ENCODE measurements around the gene TNNI3K. TPM values are rescaled to one million over a fixed set of nuclear protein-coding genes. Genes with fewer than 3 reads are reported as not detected.

TNNI3K gene
- total and polyA plus RNA-seq, 2 of the 8 experiments (the other 6 are each of a cell fraction or from before 2014, with no cell fraction given), result 0.41 to 0.48 TPM

DNA sequence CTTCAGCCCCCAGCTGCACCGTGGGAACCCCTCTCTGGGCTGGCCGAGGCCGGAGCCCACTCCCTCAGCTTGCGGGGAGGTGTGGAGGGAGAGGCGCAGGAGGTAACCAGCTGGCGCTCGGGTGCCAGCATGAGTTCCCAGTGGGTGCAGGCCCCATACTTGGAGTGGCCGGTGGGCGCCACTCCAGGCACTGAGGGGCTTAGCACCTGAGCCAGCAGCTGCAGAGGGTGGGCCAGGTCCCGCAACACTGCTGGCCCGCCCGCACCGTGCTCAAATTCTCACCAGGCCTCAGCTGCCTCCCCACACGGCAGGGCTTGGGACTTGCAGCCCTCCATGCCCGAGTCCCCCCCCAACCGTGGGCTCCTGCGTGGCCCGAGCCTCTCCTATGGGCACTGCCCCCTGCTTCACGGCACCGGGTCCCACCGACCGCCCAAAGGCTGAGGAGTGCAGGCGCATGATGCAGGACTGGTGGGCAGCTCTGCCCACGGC lies 230.1 kb downstream of the TNNI3K start:
- no peak overlapping the region for H2BK120ac ChIP-seq (replicated peaks; ENCODE audit: low read depth, low read length)
- H4K91ac ChIP-seq (replicated peaks; ENCODE audit: insufficient read length, low read length), result no peak overlapping the region
- H3K9me3 ChIP-seq (ENCODE audit: insufficient read depth in 2 of 2, low read depth in 1 of 2, low read length in 1 of 2), result peaks cover 0 to 10% of the 10 kb centered on the region in 2 experiments; a peak in 1 of 4 replicates
- no peak overlapping the region for H4K8ac ChIP-seq (ENCODE audit: extremely low read depth, insufficient read depth, low read length)
- H4K20me1 ChIP-seq (replicated peaks in 1 of 2; ENCODE audit: control insufficient read depth in 1 of 2, insufficient read depth in 2 of 2, low read length in 2 of 2), result no peaks in the 10 kb centered on the region
- H2BK15ac ChIP-seq (ENCODE audit: low read length), result no peak overlapping the region
- H3K4ac ChIP-seq (replicated peaks; ENCODE audit: insufficient read length, low read depth, low read length), result no peak overlapping the region
- H3K14ac ChIP-seq (ENCODE audit: insufficient read length), result no peak overlapping the region
- no peak overlapping the region for H3K4me2 ChIP-seq (ENCODE audit: insufficient read depth in 1 of 2, low read depth in 2 of 2, low read length in 2 of 2)
- no peaks in the 10 kb centered on the region for H3K79me2 ChIP-seq (ENCODE audit: control insufficient read depth in 1 of 2, insufficient read depth in 2 of 2, low read length in 2 of 2)
- H3K4me3 ChIP-seq (ENCODE audit: extremely low read depth in 1 of 4, insufficient read depth in 2 of 4, low read depth in 3 of 4, low read length in 4 of 4), result no peak overlapping the region
- no peak overlapping the region for H3K56ac ChIP-seq (replicated peaks; ENCODE audit: insufficient read length, low read depth, low read length)
- WGBS, 2 experiments (ENCODE audit: extremely low coverage in 1 of 2, insufficient coverage in 1 of 2, insufficient read length in 1 of 2, insufficient replicate concordance in 2 of 2, low coverage in 1 of 2, low lambda C conversion rate in 2 of 2, missing lambda C conversion rate in 1 of 2), result 94% methylated on average over 11 of the region's 24 CpGs; no CpG with 5 or more reads in 1 of the 2 experiments
- H2BK12ac ChIP-seq (ENCODE audit: low read depth, low read length), result no peak overlapping the region
- no peaks in the 10 kb centered on the region for H3K79me1 ChIP-seq (ENCODE audit: low read depth, low read length)
- no peak overlapping the region for H2BK5ac ChIP-seq (ENCODE audit: low read depth, low read length)
- ChIA-PET POLR2A (ENCODE audit: partially characterized antibody) (no interaction called here), CTCF (ENCODE audit: partially characterized antibody) (interaction anchor here (0.6 kb wide), 1 partner anchor 38 kb away, joined by 3 read pairs; no protein-coding TSS in a partner anchor)
- H2AK5ac ChIP-seq (ENCODE audit: low read depth, low read length), result no peak overlapping the region
- H3K4me1 ChIP-seq (replicated peaks in 1 of 4; ENCODE audit: control insufficient read depth in 3 of 4, insufficient read depth in 4 of 4, low read length in 3 of 4), result no peaks in the 10 kb centered on the region; a peak in 1 of 7 replicates
- DNase-seq (ENCODE audit: low read depth in 1 of 2, low spot score in 2 of 2), result no peak
- H3K36me3 ChIP-seq (ENCODE audit: control insufficient read depth in 2 of 4, insufficient read depth in 4 of 4, low read length in 3 of 4), result no peaks in the 10 kb centered on the region
- H3K27me3 ChIP-seq (replicated peaks in 1 of 4; ENCODE audit: control insufficient read depth in 3 of 4, extremely low read depth in 1 of 4, insufficient read depth in 3 of 4, low read length in 3 of 4), result no peaks in the 10 kb centered on the region
- no peak overlapping the region for H4K5ac ChIP-seq (ENCODE audit: insufficient read length, low read depth, low read length)
- FAIRE-seq, result no peak
- H3K27ac ChIP-seq (ENCODE audit: low read depth, low read length), result no peak overlapping the region
- H3K23ac ChIP-seq (ENCODE audit: insufficient read length), result no peak overlapping the region
- H3K18ac ChIP-seq (ENCODE audit: extremely low read depth, low read length), result no peak overlapping the region
- no peak overlapping the region for H2AFZ ChIP-seq (ENCODE audit: low read length)
- H2BK20ac ChIP-seq (ENCODE audit: low read length), result no peak overlapping the region
- H3K23me2 ChIP-seq (ENCODE audit: low read depth, low read length), result no peaks in the 10 kb centered on the region
- no peak overlapping the region for H3K9ac ChIP-seq (replicated peaks in 1 of 4; ENCODE audit: extremely low read depth in 1 of 4, low read depth in 3 of 4, low read length in 3 of 4)
- TF ChIP-seq, protein P1, sequence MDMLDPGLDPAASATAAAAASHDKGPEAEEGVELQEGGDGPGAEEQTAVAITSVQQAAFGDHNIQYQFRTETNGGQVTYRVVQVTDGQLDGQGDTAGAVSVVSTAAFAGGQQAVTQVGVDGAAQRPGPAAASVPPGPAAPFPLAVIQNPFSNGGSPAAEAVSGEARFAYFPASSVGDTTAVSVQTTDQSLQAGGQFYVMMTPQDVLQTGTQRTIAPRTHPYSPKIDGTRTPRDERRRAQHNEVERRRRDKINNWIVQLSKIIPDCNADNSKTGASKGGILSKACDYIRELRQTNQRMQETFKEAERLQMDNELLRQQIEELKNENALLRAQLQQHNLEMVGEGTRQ (IDR thresholded peaks at IDR 0.05; ENCODE audit: low read length), result no peak
- no peak for TF ChIP-seq JUND (IDR thresholded peaks at IDR 0.05; ENCODE audit: low read length)
- TF ChIP-seq, protein P2, sequence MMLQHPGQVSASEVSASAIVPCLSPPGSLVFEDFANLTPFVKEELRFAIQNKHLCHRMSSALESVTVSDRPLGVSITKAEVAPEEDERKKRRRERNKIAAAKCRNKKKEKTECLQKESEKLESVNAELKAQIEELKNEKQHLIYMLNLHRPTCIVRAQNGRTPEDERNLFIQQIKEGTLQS (IDR thresholded peaks at IDR 0.05; ENCODE audit: insufficient read depth, low read depth, low read length), result no peak
- no peak for TF ChIP-seq ZNF274 (IDR thresholded peaks at IDR 0.05; ENCODE audit: borderline replicate concordance, extremely low read depth, low read length)
- TF ChIP-seq, protein P3, sequence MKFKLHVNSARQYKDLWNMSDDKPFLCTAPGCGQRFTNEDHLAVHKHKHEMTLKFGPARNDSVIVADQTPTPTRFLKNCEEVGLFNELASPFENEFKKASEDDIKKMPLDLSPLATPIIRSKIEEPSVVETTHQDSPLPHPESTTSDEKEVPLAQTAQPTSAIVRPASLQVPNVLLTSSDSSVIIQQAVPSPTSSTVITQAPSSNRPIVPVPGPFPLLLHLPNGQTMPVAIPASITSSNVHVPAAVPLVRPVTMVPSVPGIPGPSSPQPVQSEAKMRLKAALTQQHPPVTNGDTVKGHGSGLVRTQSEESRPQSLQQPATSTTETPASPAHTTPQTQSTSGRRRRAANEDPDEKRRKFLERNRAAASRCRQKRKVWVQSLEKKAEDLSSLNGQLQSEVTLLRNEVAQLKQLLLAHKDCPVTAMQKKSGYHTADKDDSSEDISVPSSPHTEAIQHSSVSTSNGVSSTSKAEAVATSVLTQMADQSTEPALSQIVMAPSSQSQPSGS (IDR thresholded peaks at IDR 0.05; ENCODE audit: low read length), result no peak
- TF ChIP-seq MAFK (IDR thresholded peaks at IDR 0.05; ENCODE audit: low read depth, low read length), result no peak
- no peak for TF ChIP-seq POLR2A (IDR thresholded peaks at IDR 0.05; ENCODE audit: control extremely low read depth in 1 of 2, low read depth in 2 of 2, low read length in 2 of 2)
- no peak for TF ChIP-seq BACH1 (IDR thresholded peaks at IDR 0.05; ENCODE audit: low read length)
- TF ChIP-seq SRF (IDR thresholded peaks at IDR 0.05; ENCODE audit: low read depth, low read length), result no peak
- TF ChIP-seq TAF7 (optimal IDR thresholded peaks at IDR 0.05; ENCODE audit: borderline replicate concordance, low read depth, low read length), result no peak
- no peak for TF ChIP-seq CBX5 (IDR thresholded peaks at IDR 0.05; ENCODE audit: low read depth, low read length)

All from H1 (cell line).